Measurements from ENCODE around the gene CLEC4A.
"Not testable (repeated sequence)": the region's sequence is repeated elsewhere in the genome, so short reads cannot be mapped to it uniquely, and the experiment has no call there.

CLEC4A gene

GRCh38 chr12:8120072-8120713 lies 3.2 kb upstream of the CLEC4A start:
- Histone ChIP-seq H3K4me1 (no peaks in the 10 kb centered on the region), H3K36me3 (no peaks in the 10 kb centered on the region), H3K4me3 (ENCODE audit: low read depth, low read length) (no peak overlapping the region), H3K27me3 (no peaks in the 10 kb centered on the region), H3K9me3 (no peaks in the 10 kb centered on the region)
- no peak for TF ChIP-seq CTCF (IDR thresholded peaks at IDR 0.05; ENCODE audit: low read depth, low read length)
- DNase-seq: no peak

- Histone ChIP-seq H3K27me3 (no peaks in the 10 kb centered on the region), H3K4me1 (peaks cover 3% of the 10 kb centered on the region; the same call in 1 of the 2 replicates), H3K36me3 (no peaks in the 10 kb centered on the region), H3K4me3 (ENCODE audit: low read depth, low read length) (no peak overlapping the region), H3K9me3 (no peaks in the 10 kb centered on the region)
- DNase-seq: no peak
- no peak for TF ChIP-seq CTCF (IDR thresholded peaks at IDR 0.05; ENCODE audit: low read depth, low read length)
These were observed 3.7 kb downstream of the CLEC4A start for GRCh38 chr12:8127138-8127537.

- H3K9me3 ChIP-seq, H3K36me3 ChIP-seq: not testable (repeated sequence)
These were observed 10.4 kb downstream of the CLEC4A start for GRCh38 chr12:8133636-8134397.

GRCh38 chr12:8134398-8134930 lies 11.0 kb downstream of the CLEC4A start:
- H3K4me3 ChIP-seq (ENCODE audit: low read depth, low read length); H3K4me1 ChIP-seq; DNase-seq; H3K27me3 ChIP-seq; H3K9me3 ChIP-seq; H3K36me3 ChIP-seq: not testable (repeated sequence)

More at GRCh38 chr12:8133636-8134397, 10.4 kb downstream of the CLEC4A start:
- not testable (repeated sequence) for DNase-seq; H3K27me3 ChIP-seq; H3K4me3 ChIP-seq (ENCODE audit: low read depth, low read length); H3K4me1 ChIP-seq

GRCh38 chr12:8141647-8142046 lies 18.2 kb downstream of the CLEC4A start:
- H3K36me3 ChIP-seq; H3K9me3 ChIP-seq; H3K27me3 ChIP-seq; H3K4me1 ChIP-seq; DNase-seq; H3K4me3 ChIP-seq (ENCODE audit: low read depth, low read length): not testable (repeated sequence)

GRCh38 chr12:8143261-8143660 lies 19.8 kb downstream of the CLEC4A start:
- no peak for TF ChIP-seq CTCF (IDR thresholded peaks at IDR 0.05; ENCODE audit: low read depth, low read length)
- Histone ChIP-seq H3K9me3 (no peaks in the 10 kb centered on the region), H3K4me1 (peaks cover 3% of the 10 kb centered on the region; the same call in 1 of the 2 replicates), H3K27me3 (peaks cover 6% of the 10 kb centered on the region), H3K36me3 (no peaks in the 10 kb centered on the region), H3K4me3 (ENCODE audit: low read depth, low read length) (no peak overlapping the region)
- DNase-seq: no peak

GRCh38 chr12:8145754-8146441 lies 22.5 kb downstream of the CLEC4A start:
- Histone ChIP-seq H3K27me3 (peaks cover 6% of the 10 kb centered on the region), H3K4me1 (peaks cover 3% of the 10 kb centered on the region; the same call in 1 of the 2 replicates), H3K36me3 (no peaks in the 10 kb centered on the region), H3K4me3 (ENCODE audit: low read depth, low read length) (peak overlapping the region; percentile 40), H3K9me3 (no peaks in the 10 kb centered on the region)
- DNase-seq: peak; percentile 42
- no peak for TF ChIP-seq CTCF (IDR thresholded peaks at IDR 0.05; ENCODE audit: low read depth, low read length)
